Astrocyte of the cerebellum (primary cell): ENCODE results near the gene MRPL4.
A peak's percentile ranks its signal among the peaks of the same experiment; 100 is the strongest.

Experiments
- DNase-seq: peaks from one replicate; pipeline ENCODE4 v3.0.0-alpha.2; 2011; ENCODE audit warnings: low read depth
- H3K4me3 ChIP-seq: 2 replicates; pipeline ENCODE4 v1.5.1; 2011; ENCODE audit warnings: mild to moderate bottlenecking, low read depth, low read length, moderate library complexity
- in situ Hi-C: cut with HindIII; loops from 2 replicates; pipeline ENCODE4 v1.10.0; 2017; ENCODE audit warnings: low sequenced_read_pairs
- TF ChIP-seq, protein P1 (sequence below): IDR thresholded peaks from 2 replicates; pipeline ENCODE4 v1.5.1; 2012; ENCODE audit warnings: low read length, low read depth, moderate library complexity, mild to moderate bottlenecking; ENCODE audit errors: missing control alignments

The MRPL4 gene

DNA sequence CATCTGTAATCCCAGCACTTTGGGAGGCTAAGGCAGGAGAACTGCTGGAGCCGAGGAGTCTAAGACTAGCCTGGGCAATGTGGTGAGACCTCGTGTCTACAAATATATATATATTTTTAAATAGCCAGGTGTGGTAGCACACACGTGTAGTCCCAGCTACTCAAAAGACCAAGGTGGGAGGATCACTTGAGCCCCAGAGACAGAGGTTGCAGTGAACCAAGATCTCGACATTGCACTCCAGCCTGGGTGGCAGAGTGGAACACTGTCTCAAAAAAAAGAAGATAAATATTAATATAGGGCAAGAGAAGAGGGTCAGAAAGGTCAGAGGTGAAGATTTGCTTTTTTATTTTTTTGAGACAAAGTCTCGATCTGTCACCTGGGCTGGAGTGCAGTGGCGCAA lies 5.5 kb upstream of the MRPL4 start:
- DNase-seq, result no peak
- H3K4me3 ChIP-seq, result no peak overlapping the region
- TF ChIP-seq, protein P1, sequence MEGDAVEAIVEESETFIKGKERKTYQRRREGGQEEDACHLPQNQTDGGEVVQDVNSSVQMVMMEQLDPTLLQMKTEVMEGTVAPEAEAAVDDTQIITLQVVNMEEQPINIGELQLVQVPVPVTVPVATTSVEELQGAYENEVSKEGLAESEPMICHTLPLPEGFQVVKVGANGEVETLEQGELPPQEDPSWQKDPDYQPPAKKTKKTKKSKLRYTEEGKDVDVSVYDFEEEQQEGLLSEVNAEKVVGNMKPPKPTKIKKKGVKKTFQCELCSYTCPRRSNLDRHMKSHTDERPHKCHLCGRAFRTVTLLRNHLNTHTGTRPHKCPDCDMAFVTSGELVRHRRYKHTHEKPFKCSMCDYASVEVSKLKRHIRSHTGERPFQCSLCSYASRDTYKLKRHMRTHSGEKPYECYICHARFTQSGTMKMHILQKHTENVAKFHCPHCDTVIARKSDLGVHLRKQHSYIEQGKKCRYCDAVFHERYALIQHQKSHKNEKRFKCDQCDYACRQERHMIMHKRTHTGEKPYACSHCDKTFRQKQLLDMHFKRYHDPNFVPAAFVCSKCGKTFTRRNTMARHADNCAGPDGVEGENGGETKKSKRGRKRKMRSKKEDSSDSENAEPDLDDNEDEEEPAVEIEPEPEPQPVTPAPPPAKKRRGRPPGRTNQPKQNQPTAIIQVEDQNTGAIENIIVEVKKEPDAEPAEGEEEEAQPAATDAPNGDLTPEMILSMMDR, result no peak
- in situ Hi-C loops, result no loop called here

DNA sequence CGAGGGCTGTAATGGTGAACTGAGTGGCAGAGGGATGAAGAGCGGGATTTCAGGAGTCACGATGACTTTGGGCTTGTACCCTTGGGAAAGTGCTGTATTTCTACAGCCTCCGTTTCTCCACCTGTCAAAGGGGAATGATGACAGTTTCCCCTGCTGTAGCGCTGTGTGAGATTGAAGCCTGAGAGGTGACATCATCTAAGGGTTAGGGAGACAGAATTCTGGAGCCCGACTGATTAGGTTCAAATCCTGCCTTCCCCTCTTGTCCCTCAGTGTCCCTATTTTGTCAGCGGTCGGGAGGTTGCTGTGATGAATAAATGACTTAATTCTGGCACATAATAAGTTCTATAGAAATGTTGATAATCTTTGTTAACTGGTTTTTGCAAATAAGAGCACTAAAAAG lies 693 bp downstream of the MRPL4 start:
- no peak for DNase-seq
- peak overlapping the region; percentile 92 for H3K4me3 ChIP-seq
- in situ Hi-C loops, result no loop called here
- TF ChIP-seq, protein P1, result no peak

DNA sequence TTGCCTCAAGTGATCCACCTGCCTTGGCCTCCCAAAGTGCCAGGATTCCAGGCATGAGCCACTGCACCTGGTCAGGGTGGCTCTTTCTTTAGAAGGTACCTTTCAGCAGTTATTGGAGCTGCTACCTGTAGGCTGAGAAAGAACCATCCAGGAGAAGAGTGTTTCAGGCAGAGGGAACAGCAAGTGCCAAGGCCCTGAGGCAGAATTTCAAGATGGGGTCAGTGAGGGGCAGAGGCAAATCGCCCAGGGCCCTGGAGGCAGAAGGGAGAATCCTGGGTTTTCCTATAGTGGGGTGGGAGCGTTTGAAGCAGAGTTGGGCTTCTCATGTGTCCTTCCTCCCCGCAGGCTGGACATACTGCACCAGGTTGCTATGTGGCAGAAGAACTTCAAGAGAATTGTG lies 2.2 kb downstream of the MRPL4 start:
- no peak for DNase-seq
- no peak overlapping the region for H3K4me3 ChIP-seq
- in situ Hi-C loops, result no loop called here
- TF ChIP-seq, protein P1, result no peak

DNA sequence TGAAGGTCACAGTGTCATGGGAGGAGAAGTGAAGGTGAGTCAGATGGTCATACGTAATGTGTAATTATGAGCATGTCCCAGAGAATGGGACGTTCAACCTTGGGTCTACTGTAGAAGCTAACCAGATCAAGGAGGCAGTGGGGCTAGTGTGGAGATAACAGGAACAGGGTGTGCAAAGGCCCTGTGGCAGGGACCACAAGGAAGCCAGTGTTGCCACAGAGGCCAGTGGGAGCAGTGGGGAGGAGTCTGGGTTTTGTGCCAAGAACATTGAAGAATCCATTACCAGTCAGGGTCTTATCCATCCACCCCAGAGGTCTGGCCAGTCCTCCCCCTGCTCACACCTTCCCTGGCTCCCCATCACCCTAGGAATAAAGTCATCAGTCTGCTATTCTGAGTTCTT lies 3.3 kb downstream of the MRPL4 start:
- in situ Hi-C loops, result no loop called here
- H3K4me3 ChIP-seq, result no peak overlapping the region
- TF ChIP-seq, protein P1, result no peak
- no peak for DNase-seq

DNA sequence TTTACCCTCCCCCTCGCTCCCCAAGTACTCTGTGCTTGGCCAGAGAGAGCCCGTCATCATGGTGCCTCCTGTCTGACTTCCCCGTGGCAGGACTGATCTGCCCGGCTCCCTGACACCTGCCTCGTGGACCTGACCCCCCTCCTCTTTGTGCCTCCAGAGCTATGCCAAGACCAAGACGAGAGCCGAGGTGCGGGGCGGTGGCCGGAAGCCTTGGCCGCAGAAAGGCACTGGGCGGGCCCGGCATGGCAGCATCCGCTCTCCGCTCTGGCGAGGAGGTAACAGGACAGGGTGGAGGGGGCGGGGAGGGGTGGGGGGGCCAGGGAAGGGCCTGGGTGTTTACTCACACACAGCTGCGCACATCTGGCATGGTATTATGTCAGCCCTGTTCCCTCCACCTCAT lies 4.5 kb downstream of the MRPL4 start:
- DNase-seq, result no peak
- in situ Hi-C loops, result no loop called here
- no peak overlapping the region for H3K4me3 ChIP-seq
- TF ChIP-seq, protein P1, result no peak

DNA sequence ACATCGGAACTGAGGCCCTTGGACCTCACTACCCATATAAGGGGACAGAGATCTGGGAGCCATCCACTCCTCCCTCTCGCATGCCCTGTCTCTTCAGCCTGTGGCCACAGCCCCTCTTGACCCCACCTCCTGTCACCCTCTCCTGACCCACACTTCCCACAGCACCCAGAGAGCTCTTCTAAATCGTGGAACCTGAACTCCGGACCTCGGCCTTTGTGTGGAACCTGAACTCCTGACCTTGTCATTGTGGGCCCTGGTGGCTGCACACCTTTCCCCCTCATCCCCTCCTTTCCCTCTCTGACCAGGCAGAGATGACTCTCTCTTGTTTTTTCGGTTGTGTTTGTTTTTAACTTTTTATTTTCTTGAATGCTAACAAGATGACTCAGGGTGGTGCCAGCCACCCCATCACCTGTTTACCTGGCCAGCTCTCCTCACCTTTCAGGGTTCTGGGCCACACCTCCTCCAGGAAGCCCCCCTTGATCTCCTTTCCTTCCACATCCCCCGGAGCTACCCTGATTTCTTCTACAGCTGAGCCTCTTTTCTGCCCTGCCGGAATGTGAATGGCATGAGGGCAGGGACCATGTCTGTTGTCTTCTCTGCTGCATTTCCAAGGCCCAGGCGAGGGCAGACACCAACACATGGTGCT lies 5.1 kb downstream of the MRPL4 start:
- TF ChIP-seq, protein P1, result no peak
- H3K4me3 ChIP-seq, result no peak overlapping the region
- DNase-seq, result no peak
- in situ Hi-C loops, result no loop called here

DNA sequence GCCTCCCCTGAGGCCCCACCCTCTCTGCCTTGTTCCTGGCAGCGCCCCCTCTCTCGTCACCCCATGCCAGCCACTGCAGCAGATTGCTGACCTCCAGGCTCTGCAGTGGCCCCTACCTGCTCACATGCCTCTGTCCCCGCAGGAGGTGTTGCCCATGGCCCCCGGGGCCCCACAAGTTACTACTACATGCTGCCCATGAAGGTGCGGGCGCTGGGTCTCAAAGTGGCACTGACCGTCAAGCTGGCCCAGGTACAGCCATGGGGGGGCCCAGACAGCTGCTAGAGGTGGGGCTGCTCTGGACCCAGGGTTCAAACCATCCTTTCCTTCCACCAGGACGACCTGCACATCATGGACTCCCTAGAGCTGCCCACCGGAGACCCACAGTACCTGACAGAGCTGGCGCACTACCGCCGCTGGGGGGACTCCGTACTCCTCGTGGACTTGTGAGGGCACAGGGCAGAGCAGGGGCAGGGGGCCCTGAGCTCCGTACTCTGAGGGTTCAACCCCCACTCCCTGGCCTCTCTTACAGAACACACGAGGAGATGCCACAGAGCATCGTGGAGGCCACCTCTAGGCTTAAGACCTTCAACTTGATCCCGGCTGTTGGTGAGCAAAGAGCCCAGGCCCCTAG lies 6.2 kb downstream of the MRPL4 start:
- DNase-seq, result no peak
- TF ChIP-seq, protein P1, result no peak
- in situ Hi-C loops, result no loop called here
- H3K4me3 ChIP-seq, result no peak overlapping the region
